ENCODE measurements around the gene FBLN2.

Gene FBLN2

DNA sequence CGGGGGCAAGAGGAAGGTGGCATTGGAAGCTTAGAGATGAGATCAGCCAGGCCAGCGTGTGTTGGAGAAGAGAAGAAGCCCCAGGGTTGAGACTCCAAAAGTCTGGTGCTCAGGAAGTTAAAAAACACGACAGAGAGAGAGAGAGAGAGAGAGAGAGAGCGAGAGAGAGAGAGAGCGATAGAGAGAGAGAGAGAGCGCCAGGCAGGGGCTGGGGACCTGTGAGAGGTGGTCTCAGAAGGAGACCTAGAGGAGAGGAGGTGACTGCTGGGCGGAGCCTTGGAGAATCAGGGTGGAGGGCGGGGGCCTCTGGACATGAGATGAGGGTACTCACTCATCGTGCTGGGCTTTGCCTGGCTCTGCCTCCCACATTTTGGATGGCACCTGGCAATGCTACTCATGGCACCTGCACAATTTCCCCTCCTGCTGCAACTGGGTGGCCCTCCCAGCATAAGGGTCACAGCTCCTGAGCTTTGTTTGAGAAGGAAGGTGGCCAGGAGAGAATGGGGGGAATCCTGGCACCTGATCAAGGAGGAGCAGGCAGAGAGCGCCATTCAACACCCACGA lies 51.0 kb downstream of the FBLN2 start:
- H3K9me3 ChIP-seq (ENCODE audit: control insufficient read depth, low read length) = no peaks in the 10 kb centered on the region
- H3K36me3 ChIP-seq (ENCODE audit: control insufficient read depth, insufficient read depth, low read length) = no peaks in the 10 kb centered on the region
- no peak overlapping the region for H3K4me3 ChIP-seq (ENCODE audit: insufficient read depth, low read depth, low read length)
- peaks cover 8% of the 10 kb centered on the region for H3K4me1 ChIP-seq (ENCODE audit: control insufficient read depth, insufficient read depth, low read length)
- WGBS, 2 experiments = 87 to 88% methylated on average over 11 of the region's 11 CpGs
- H3K27me3 ChIP-seq (ENCODE audit: control insufficient read depth, insufficient read depth, low read length, poor library complexity, severe bottlenecking) = no peaks in the 10 kb centered on the region
- H3K27ac ChIP-seq (ENCODE audit: insufficient read depth, low read depth, low read length, poor library complexity, severe bottlenecking) = no peak overlapping the region

DNA sequence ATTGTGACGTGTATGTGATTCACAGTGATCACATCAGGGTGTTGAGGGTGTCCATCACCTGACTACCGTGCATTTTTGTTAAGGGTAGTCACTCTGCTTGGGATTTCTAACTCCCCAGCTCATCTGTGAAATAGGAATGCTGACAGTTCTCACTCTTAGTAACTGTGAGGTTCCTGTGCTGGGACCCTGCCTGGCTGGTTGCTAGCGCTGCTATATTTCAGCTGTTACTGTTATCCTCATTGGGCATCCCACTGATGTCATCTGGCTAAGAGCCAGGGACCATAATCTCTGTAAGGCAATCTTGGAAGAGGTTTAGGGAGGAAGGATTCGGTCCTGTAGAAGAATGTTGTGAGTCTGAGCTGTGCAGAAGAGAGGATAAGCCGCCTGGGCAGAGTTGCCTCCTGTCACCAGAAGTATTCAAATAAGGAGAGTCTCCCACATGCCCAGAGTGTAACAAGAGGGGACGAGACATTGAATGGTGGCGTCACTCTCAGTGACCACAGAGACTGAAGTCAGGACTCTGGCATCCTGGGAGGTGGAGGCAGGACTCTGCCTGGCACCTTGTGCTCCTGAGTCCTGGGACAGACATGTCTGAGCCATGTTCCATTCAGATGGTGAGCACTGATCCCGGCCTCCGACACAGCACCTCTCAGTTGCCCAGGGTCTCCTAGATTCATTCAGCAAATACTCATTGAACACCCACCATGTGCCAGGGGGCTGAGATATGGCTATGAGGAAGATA lies 52.2 kb downstream of the FBLN2 start:
- H3K27me3 ChIP-seq (ENCODE audit: control insufficient read depth, insufficient read depth, low read length, poor library complexity, severe bottlenecking) = no peaks in the 10 kb centered on the region
- WGBS, 2 experiments = 91 to 94% methylated on average over 9 of the region's 9 CpGs
- no peak overlapping the region for H3K27ac ChIP-seq (ENCODE audit: insufficient read depth, low read depth, low read length, poor library complexity, severe bottlenecking)
- H3K9me3 ChIP-seq (ENCODE audit: control insufficient read depth, low read length) = no peaks in the 10 kb centered on the region
- H3K4me3 ChIP-seq (ENCODE audit: insufficient read depth, low read depth, low read length) = no peak overlapping the region
- peaks cover 6% of the 10 kb centered on the region for H3K4me1 ChIP-seq (ENCODE audit: control insufficient read depth, insufficient read depth, low read length)
- H3K36me3 ChIP-seq (ENCODE audit: control insufficient read depth, insufficient read depth, low read length) = no peaks in the 10 kb centered on the region

DNA sequence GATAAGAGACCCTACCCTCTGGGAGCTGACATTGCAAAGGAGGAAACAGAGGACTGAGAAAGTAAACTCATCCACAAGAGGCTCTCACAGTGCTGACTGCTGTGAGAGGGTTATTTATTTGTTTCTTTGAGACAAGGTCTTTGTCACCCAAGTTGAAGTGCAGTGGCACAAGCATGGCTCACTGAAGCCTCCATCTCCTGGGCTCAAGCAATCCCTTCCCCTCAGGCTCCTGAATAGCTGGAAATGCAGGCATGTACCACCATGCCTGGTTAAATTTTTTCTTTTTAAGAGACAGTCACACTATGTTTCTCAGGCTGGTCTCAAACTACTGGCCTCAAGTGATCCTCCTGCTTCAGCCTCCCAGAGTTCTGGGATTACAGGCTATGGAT lies 52.8 kb downstream of the FBLN2 start:
- Histone ChIP-seq H3K27ac (ENCODE audit: insufficient read depth, low read depth, low read length, poor library complexity, severe bottlenecking) (no peak overlapping the region), H3K27me3 (ENCODE audit: control insufficient read depth, insufficient read depth, low read length, poor library complexity, severe bottlenecking) (no peaks in the 10 kb centered on the region), H3K4me3 (ENCODE audit: insufficient read depth, low read depth, low read length) (no peak overlapping the region), H3K9me3 (ENCODE audit: control insufficient read depth, low read length) (no peaks in the 10 kb centered on the region), H3K4me1 (ENCODE audit: control insufficient read depth, insufficient read depth, low read length) (peaks cover 6% of the 10 kb centered on the region), H3K36me3 (ENCODE audit: control insufficient read depth, insufficient read depth, low read length) (no peaks in the 10 kb centered on the region)

DNA sequence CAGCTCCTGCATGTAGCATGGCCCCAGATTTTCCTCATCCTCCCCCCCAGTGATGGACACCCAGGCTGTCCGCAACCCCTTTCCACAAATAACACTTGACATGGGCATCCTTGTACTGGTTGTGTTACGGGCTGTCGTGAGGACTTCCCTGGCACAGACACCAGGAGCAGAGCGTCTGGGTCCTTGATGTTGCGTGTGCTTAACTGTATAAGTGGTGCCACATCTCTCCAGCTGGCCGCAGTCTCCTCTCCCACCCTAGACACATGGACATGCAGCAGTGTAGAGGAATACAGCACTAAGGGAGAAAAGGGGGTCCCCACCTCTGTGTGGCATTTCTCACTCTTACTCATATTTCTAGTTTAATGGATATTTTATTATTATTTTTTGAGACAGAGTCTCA lies 56.6 kb downstream of the FBLN2 start:
- Histone ChIP-seq H3K36me3 (ENCODE audit: control insufficient read depth, insufficient read depth, low read length) (no peaks in the 10 kb centered on the region), H3K9me3 (ENCODE audit: control insufficient read depth, low read length) (no peaks in the 10 kb centered on the region), H3K27me3 (ENCODE audit: control insufficient read depth, insufficient read depth, low read length, poor library complexity, severe bottlenecking) (no peaks in the 10 kb centered on the region), H3K4me1 (ENCODE audit: control insufficient read depth, insufficient read depth, low read length) (no peaks in the 10 kb centered on the region), H3K27ac (ENCODE audit: insufficient read depth, low read depth, low read length, poor library complexity, severe bottlenecking) (no peak overlapping the region), H3K4me3 (ENCODE audit: insufficient read depth, low read depth, low read length) (no peak overlapping the region)
- 92 to 96% methylated on average over 6 of the region's 6 CpGs for WGBS, 2 experiments

DNA sequence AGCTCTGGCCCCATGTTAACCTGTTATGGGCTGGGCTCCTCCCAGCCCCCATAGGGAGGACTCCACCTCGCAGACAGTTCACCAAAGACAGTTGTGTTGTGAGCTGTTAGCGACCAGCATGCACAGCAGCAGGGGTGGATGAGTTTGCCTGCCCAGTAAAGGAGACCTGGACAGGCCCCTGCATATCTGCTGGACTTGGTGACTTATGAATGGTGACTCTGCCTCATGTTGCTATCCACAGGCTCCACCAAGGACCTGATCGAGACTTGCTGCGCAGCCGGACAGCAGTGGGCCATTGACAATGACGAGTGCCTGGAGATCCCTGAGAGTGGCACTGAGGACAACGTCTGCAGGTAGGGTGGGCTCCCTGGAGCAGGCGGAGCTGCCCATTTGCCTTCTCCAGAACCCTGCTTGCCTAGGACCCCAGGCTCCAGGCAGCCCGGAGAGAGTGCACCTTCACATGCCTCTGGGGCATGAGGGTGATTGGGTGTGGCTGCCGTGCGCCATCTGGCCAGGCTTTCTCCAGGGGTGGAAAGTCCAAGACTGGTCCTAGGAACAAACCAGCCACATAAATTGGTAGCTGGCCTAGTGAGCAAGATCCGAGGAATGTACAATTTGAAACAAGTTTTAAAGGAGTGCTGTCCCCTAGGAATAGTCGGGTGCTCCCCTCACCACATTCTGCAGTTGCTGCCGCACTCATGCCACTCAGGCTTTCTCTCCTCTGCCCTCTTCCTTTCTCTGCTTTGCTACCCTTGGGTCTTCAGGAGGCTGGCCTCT lies 59.1 kb downstream of the FBLN2 start:
- WGBS, 2 experiments = 93% methylated on average over 14 of the region's 14 CpGs
- Histone ChIP-seq H3K9me3 (ENCODE audit: control insufficient read depth, low read length) (no peaks in the 10 kb centered on the region), H3K36me3 (ENCODE audit: control insufficient read depth, insufficient read depth, low read length) (no peaks in the 10 kb centered on the region), H3K27ac (ENCODE audit: insufficient read depth, low read depth, low read length, poor library complexity, severe bottlenecking) (no peak overlapping the region), H3K4me1 (ENCODE audit: control insufficient read depth, insufficient read depth, low read length) (no peaks in the 10 kb centered on the region), H3K4me3 (ENCODE audit: insufficient read depth, low read depth, low read length) (no peak overlapping the region), H3K27me3 (ENCODE audit: control insufficient read depth, insufficient read depth, low read length, poor library complexity, severe bottlenecking) (no peaks in the 10 kb centered on the region)

DNA sequence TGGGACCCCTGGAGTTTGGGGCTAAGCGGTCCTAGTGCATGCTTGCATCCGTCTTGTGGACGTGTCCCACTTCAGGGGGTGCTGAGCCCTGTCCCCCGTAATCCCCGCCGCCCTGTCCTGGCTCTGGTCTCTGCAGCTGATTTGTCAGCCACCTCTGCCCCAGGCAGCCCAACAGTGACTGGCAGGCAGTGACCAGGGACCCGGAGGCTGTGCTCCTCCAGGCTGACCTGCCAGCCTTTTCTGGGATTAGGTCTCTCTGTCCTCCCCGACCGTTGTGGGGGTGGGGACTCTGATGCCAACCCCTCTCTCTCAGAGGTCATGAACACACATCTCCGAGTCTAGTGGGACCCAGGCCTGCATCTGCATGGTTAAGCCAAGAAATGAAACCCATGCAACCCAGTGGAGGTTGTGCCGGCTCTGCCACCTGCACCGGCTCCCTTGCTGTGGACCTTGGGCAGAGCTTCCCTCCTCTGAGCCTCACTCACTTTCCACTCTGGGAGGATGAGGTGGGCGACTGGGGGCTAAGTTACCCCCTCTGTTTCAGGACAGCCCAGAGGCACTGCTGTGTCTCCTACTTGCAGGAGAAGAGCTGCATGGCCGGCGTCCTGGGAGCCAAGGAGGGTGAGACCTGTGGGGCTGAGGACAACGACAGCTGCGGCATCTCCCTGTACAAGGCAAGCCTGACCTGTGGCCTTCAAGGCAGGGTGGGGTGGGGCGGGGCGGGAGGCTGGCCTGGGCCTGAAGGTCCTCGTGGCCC lies 60.2 kb downstream of the FBLN2 start:
- 93 to 94% methylated on average over 20 of the region's 20 CpGs for WGBS, 2 experiments

DNA sequence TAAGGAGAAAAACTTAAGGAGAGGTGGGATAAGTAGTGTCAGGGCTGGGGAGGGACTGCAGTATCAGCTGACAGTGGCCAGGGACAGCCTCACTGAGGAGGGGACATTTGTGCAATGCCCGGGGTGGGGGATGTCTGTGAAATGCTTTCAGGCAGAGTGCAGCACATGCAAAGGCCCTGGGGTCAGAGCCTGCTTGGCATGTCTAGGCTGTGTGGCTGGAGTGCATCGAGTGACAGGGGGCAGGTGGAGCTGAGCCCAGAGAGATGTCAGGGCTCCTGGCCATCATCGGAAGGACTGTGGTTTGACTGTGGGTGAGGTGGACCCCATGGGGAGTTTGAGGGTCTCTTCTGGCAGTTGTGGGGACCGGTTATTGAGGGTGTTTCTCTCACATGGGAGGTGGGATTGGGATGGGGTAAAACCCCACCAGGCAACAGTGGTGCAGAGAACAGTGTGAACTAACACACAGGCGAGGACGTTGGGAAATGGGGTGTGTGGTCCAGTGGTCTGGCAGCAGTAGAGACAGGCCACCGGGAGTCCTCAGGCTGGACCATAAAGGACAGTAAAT lies 61.2 kb downstream of the FBLN2 start:
- 94 to 96% methylated on average over 7 of the region's 7 CpGs for WGBS, 2 experiments
- Histone ChIP-seq H3K36me3 (ENCODE audit: control insufficient read depth, insufficient read depth, low read length) (no peaks in the 10 kb centered on the region), H3K4me1 (ENCODE audit: control insufficient read depth, insufficient read depth, low read length) (no peaks in the 10 kb centered on the region)

More for the DNA sequence above, 60.2 kb downstream of the FBLN2 start:
- no peaks in the 10 kb centered on the region for H3K9me3 ChIP-seq (ENCODE audit: control insufficient read depth, low read length)
- H3K27ac ChIP-seq (ENCODE audit: insufficient read depth, low read depth, low read length, poor library complexity, severe bottlenecking) = no peak overlapping the region
- no peaks in the 10 kb centered on the region for H3K36me3 ChIP-seq (ENCODE audit: control insufficient read depth, insufficient read depth, low read length)
- H3K4me1 ChIP-seq (ENCODE audit: control insufficient read depth, insufficient read depth, low read length) = no peaks in the 10 kb centered on the region
- no peaks in the 10 kb centered on the region for H3K27me3 ChIP-seq (ENCODE audit: control insufficient read depth, insufficient read depth, low read length, poor library complexity, severe bottlenecking)
- H3K4me3 ChIP-seq (ENCODE audit: insufficient read depth, low read depth, low read length) = no peak overlapping the region

DNA sequence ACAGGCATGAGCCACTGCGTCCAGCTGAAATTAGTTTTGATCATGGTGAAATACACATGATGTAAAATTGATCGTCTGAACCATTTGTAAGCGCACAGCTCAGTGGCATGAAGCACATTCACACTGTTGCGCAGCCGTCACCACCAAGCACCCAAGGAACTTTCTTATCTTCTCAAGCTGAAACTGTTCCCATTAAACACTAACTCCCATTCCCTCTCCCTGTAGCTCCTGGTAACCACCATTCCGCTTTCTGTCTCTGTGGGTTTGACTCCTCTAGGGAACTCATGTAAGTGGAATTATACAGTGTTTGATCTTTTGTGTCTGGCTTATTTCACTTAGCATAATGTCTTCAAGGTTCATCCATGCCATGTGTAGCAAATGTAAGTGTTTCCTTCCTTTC lies 62.3 kb downstream of the FBLN2 start:
- WGBS, 2 experiments = 92 to 96% methylated on average over 6 of the region's 6 CpGs
- Histone ChIP-seq H3K27me3 (ENCODE audit: control insufficient read depth, insufficient read depth, low read length, poor library complexity, severe bottlenecking) (no peaks in the 10 kb centered on the region), H3K4me1 (ENCODE audit: control insufficient read depth, insufficient read depth, low read length) (no peaks in the 10 kb centered on the region), H3K9me3 (ENCODE audit: control insufficient read depth, low read length) (no peaks in the 10 kb centered on the region), H3K4me3 (ENCODE audit: insufficient read depth, low read depth, low read length) (no peak overlapping the region), H3K27ac (ENCODE audit: insufficient read depth, low read depth, low read length, poor library complexity, severe bottlenecking) (no peak overlapping the region), H3K36me3 (ENCODE audit: control insufficient read depth, insufficient read depth, low read length) (no peaks in the 10 kb centered on the region)

More for the DNA sequence above, 61.2 kb downstream of the FBLN2 start:
- H3K27me3 ChIP-seq (ENCODE audit: control insufficient read depth, insufficient read depth, low read length, poor library complexity, severe bottlenecking) = no peaks in the 10 kb centered on the region
- no peaks in the 10 kb centered on the region for H3K9me3 ChIP-seq (ENCODE audit: control insufficient read depth, low read length)
- H3K4me3 ChIP-seq (ENCODE audit: insufficient read depth, low read depth, low read length) = no peak overlapping the region
- H3K27ac ChIP-seq (ENCODE audit: insufficient read depth, low read depth, low read length, poor library complexity, severe bottlenecking) = no peak overlapping the region

DNA sequence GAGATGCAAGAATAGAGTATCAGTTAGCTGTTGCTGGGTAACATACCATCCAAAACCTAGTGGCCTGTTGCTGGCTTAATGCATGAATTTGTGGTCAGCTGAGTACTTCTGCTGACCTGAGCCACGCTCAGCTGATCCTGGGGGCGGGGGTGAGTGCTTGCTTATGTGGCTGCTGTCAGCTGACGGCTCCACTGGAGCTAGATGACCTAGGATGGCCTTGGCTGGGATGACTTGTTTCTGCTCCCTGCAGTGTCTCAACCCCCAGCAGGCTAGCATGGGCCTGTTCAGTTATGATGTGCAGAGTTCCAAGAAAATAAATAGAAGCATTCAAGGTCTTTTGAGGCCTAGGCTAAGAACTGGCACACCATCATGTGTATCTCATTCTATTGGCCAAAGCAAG lies 63.9 kb downstream of the FBLN2 start:
- Histone ChIP-seq H3K4me1 (ENCODE audit: control insufficient read depth, insufficient read depth, low read length) (no peaks in the 10 kb centered on the region), H3K36me3 (ENCODE audit: control insufficient read depth, insufficient read depth, low read length) (no peaks in the 10 kb centered on the region), H3K27ac (ENCODE audit: insufficient read depth, low read depth, low read length, poor library complexity, severe bottlenecking) (no peak overlapping the region), H3K27me3 (ENCODE audit: control insufficient read depth, insufficient read depth, low read length, poor library complexity, severe bottlenecking) (no peaks in the 10 kb centered on the region), H3K4me3 (ENCODE audit: insufficient read depth, low read depth, low read length) (no peak overlapping the region), H3K9me3 (ENCODE audit: control insufficient read depth, low read length) (no peaks in the 10 kb centered on the region)
- 94 to 97% methylated on average over 3 of the region's 3 CpGs for WGBS, 2 experiments

Measured in ectodermal cell (in vitro differentiated cells).